Left lung (tissue), 10 donors: ENCODE measurements around the gene INHA. TPM values are rescaled to one million over a fixed set of nuclear protein-coding genes. Genes with fewer than 3 reads are reported as not detected.

Source experiments
- ATAC-seq: fragments of 200-7000 bp; cut with Tn5 transposase; one replicate; pipeline ENCODE4 v1.9.1; 2020; ENCODE audit warnings: moderate library complexity
- DNase-seq, 4 donors: peaks; one replicate each; pipeline ENCODE4 v3.0.0-alpha.2; 2013 to 2020
- H3K27ac ChIP-seq, 2 donors: fragments of 200-600 bp; sonication (generic) in 1 of 2; one replicate each; pipeline versions ENCODE4 v1.5.0 to v1.8.0; 2020 to 2021
- H3K27me3 ChIP-seq, 2 donors: fragments of 200-600 bp; sonication (generic) in 1 of 2; one replicate each; pipeline versions ENCODE4 v1.5.0 to v1.8.0; 2020 to 2021
- H3K36me3 ChIP-seq, 2 donors: fragments of 200-600 bp; sonication (generic) in 1 of 2; one replicate each; pipeline versions ENCODE4 v1.5.0 to v1.8.0; 2020 to 2021
- H3K4me1 ChIP-seq, 2 donors: fragments of 200-600 bp; one replicate each; pipeline ENCODE4 v1.8.0; 2021
- H3K4me3 ChIP-seq, 2 donors: fragments of 200-600 bp; sonication (generic) in 1 of 2; one replicate each; pipeline versions ENCODE4 v1.5.0 to v1.8.0; 2020 to 2021; ENCODE audit warnings: mild to moderate bottlenecking in 1 of 2
- H3K9me3 ChIP-seq, 2 donors: fragments of 200-600 bp; sonication (generic) in 1 of 2; one replicate each; pipeline versions ENCODE4 v1.5.0 to v1.8.0; 2020 to 2021
- CTCF ChIP-seq, 2 donors: fragments of 200-600 bp; sonication (generic) in 1 of 2; IDR thresholded peaks; one replicate each; pipeline versions ENCODE4 v1.5.0 to v1.8.0; 2021; ENCODE audit warnings: antibody characterized with exemption in 2 of 2
- intact Hi-C, 2 donors: fragments of 100-400 bp; cut with DNase I; formaldehyde crosslinking; loops; one replicate each; pipeline versions ENCODE4 v1.11.2 to v1.14.2; 2022
- polyA plus RNA-seq, 6 donors: library from polyadenylated mRNA; unstranded; fragments of 120-200 nt; gene quantifications; one replicate each; pipeline ENCODE4 v1.2.1, GENCODE V29; 2013; ENCODE audit not compliant: insufficient read length in 6 of 6
- total RNA-seq, 2 donors: library from RNA; stranded (reverse); fragmentation: NEBNext Ultra II Directional; extraction: Animal tissue kit (Norgen Biotek cat#: 25700); gene quantifications; one replicate each; pipeline ENCODE4 v1.2.1, GENCODE V29; 2021
- donor health status: DM: no; HTN: yes; CAD: no.
- donor health status: DM: no; HTN: no; CAD: no.

Gene INHA
- total and polyA plus RNA-seq, 8 donors = 0.37 to 1.9 (median 1.0) TPM

DNA sequence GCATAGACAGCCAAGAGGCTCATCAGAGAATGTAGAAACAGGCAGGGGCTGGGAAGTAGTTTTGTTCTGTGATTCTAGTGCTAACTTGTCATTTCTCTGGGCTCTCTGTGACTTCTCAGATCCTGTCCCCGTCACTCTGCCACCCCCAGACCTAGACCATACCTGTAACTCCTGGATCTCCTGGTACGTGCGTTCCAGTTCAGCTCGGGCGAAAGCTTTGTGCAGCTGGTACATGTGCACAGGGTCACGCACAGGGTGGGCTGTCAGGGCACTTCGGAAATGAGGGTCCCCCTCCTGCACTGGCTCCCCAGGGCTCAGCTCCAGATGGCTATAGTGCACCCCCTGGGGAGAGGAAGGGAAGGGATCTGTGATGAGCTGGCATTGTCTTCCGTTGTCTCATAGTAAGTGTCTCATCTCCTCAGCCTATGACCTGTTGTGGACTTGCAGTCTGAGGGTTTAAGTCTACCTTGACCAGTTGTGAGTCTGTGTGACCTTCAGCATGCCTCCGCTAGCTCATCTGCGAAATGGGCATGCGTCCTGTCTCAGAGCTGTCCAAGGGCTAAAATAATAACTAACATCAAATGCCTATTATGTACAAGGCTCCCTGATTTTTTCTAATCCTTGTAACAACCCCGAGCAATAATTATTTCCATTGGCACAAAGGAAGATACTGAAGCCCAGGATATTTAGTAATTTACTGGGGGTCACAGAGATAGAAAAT, 31.2 kb upstream of the INHA start:
- intact Hi-C loops = loop anchor here in 1 of 2 donors (5.0 kb wide), 1 partner anchor 101 kb away; no protein-coding TSS in a partner anchor
- H3K27ac ChIP-seq = no peak overlapping the region
- no peak overlapping the region for H3K4me3 ChIP-seq
- no peaks in the 10 kb centered on the region for H3K9me3 ChIP-seq
- TF ChIP-seq CTCF (IDR thresholded peaks at IDR 0.05) = no peak
- peaks cover 0 to 31% of the 10 kb centered on the region in 2 donors for H3K36me3 ChIP-seq
- H3K4me1 ChIP-seq = peaks cover 8 to 33% of the 10 kb centered on the region in 2 donors
- peaks cover 0 to 95% of the 10 kb centered on the region in 2 donors for H3K27me3 ChIP-seq
- DNase-seq (no peak), ATAC-seq (no peak)

- intact Hi-C loops = loop anchor here in 1 of 2 donors (5.0 kb wide), 1 partner anchor 101 kb away; no protein-coding TSS in a partner anchor
- peak in 3 of 4 donors; percentile 84 to 93 (median 85) for DNase-seq
- ATAC-seq = peak; percentile 58
- Histone ChIP-seq H3K36me3 (peaks cover 0 to 31% of the 10 kb centered on the region in 2 donors), H3K4me3 (peak overlapping the region in 1 of 2 donors; percentile 69), H3K4me1 (peaks cover 8 to 33% of the 10 kb centered on the region in 2 donors), H3K27me3 (peaks cover 0 to 97% of the 10 kb centered on the region in 2 donors), H3K9me3 (no peaks in the 10 kb centered on the region), H3K27ac (no peak overlapping the region)
- peak; percentile 84 to 87 for TF ChIP-seq CTCF (IDR thresholded peaks at IDR 0.05)
These were observed 30.4 kb upstream of the INHA start for GRCh38 chr2:219541611-219542180.

- intact Hi-C loops = loop anchor here in 1 of 2 donors (5.0 kb wide), 1 partner anchor 99 kb away; no protein-coding TSS in a partner anchor
- peaks cover 8 to 33% of the 10 kb centered on the region in 2 donors for H3K4me1 ChIP-seq
- no peaks in the 10 kb centered on the region for H3K9me3 ChIP-seq
- peaks cover 0 to 91% of the 10 kb centered on the region in 2 donors for H3K27me3 ChIP-seq
- peak overlapping the region; percentile 69 to 75 for H3K4me3 ChIP-seq
- peak overlapping the region; percentile 81 to 92 for H3K27ac ChIP-seq
- peaks cover 0 to 31% of the 10 kb centered on the region in 2 donors for H3K36me3 ChIP-seq
- DNase-seq (no peak), ATAC-seq (peak; percentile 37)
- no peak for TF ChIP-seq CTCF (IDR thresholded peaks at IDR 0.05)
These were observed 29.0 kb upstream of the INHA start for GRCh38 chr2:219542931-219543595.

GRCh38 chr2:219543596-219544358, 28.3 kb upstream of the INHA start, which contains the start of the genes CHPF and TMEM198:
Gene CHPF, minus strand, starts transcription at chr2:219543809. Its CDS starts 271 bp downstream, at chr2:219543538.
Gene TMEM198, plus strand, starts transcription at chr2:219544028. Its CDS starts 700 bp downstream, at chr2:219544728.
- no peaks in the 10 kb centered on the region for H3K9me3 ChIP-seq
- H3K27me3 ChIP-seq = peaks cover 0 to 87% of the 10 kb centered on the region in 2 donors
- H3K36me3 ChIP-seq = peaks cover 0 to 26% of the 10 kb centered on the region in 2 donors
- DNase-seq (peak; percentile 98 to 99 (median 98)), ATAC-seq (peak; percentile 93)
- TF ChIP-seq CTCF (IDR thresholded peaks at IDR 0.05) = no peak
- peaks cover 8 to 33% of the 10 kb centered on the region in 2 donors for H3K4me1 ChIP-seq
- intact Hi-C loops = loop anchor here in 1 of 2 donors (5.0 kb wide), 1 partner anchor 99 kb away; no protein-coding TSS in a partner anchor
- peak within 1 kb of the TSS; percentile 69 to 75 for H3K4me3 ChIP-seq
- peak within 1 kb of the TSS; percentile 81 to 92 for H3K27ac ChIP-seq
